Measurements from ENCODE around the gene POLR3A.

- TF ChIP-seq CTCF (IDR thresholded peaks at IDR 0.05; ENCODE audit: poor library complexity) (no peak), EZH2phosphoT487 (IDR thresholded peaks at IDR 0.05; ENCODE audit: low read depth, severe bottlenecking, unreplicated experiment) (no peak), EZH2 (IDR thresholded peaks at IDR 0.05; ENCODE audit: borderline replicate concordance) (no peak)
These were observed 67.6 kb downstream of the POLR3A start for GRCh38 chr10:77961668-77962067.

All from hepatocyte (in vitro differentiated cells).